Germinal center (tissue), 1 donor: ENCODE measurements around the gene ANO10.

ENCODE experiments used
- DNase-seq: peaks from one replicate; pipeline ENCODE4 v3.0.0; 2012; ENCODE audit warnings: mixed read lengths, low spot score

ANO10 gene

DNA sequence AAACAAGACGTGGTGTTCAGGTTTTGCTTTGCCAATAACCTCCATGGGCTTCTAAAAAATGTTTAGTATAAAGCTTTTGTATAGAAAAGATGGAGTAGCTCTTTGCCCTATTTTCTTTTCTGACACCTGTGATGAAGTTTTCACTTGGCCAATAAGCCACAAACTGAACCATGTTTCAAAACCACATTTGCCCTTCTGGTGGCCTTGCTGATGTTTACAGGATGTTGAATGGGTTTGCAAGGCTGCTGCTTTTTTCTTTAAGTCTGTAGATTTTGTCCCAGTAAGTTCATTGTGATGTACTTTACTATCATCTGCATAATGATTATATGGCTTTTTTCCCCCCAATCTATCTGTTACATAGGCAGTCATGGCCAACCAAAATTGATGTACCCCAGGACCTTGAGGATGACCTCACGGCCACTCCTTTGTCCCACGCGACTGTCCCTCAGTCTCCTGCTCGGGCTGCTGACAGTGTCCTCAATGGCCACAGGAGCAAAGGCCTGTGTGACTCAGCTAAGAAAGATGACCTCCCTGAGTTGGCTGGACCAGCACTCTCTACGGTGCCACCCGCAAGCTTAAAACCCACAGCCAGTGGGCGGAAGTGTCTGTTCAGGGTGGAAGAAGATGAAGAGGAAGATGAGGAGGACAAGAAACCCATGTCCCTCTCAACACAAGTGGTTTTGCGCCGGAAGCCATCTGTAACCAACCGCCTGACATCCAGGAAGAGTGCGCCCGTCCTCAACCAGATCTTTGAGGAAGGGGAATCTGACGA is 274.6 kb downstream of the ANO10 start:
- DNase-seq: no peak

GRCh38 chr3:43345877-43346276 is 275.9 kb downstream of the ANO10 start:
- DNase-seq: no peak

- no peak for DNase-seq
Observed at GRCh38 chr3:43345246-43345645, 276.6 kb downstream of the ANO10 start.

DNA sequence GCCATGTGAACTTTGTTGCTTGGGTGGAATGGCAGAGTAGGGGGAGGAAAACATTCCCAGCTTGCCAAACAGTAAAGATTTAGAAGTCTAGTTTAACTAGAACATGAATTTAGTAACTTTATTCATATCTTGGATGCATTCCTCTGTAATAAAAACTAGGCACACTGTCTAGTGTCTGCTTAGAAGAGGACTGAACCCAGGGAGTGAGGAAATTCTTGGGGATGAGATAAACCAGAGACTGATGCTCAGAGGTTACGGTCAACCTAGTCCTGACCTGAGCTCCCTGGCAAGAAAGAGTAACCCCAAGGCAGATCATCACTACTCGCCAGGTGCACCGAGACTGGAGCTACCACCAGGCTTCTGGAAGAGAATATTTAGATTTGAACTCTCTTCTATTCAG is 277.3 kb downstream of the ANO10 start:
- no peak for DNase-seq

GRCh38 chr3:43343815-43344214 is 278.0 kb downstream of the ANO10 start:
- DNase-seq: no peak

DNA sequence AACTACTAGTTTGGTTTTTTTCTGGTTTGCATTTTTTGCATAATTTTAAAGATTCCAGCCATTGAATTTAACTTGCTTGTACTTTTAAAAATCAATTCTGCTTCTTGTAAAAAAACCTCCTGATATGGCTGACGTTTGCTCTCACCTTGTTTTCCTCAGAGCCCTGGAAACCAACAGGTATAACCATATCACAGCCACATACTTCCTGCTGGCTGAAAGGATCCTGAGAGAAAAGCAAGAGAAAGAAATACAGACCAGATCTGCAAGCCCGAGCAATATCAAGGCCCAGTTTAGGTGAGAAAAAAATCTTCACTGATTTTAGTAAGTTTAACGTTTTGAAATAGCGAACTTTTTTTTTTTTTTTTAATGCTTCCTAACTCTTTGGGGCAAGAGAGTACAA is 278.6 kb downstream of the ANO10 start:
- no peak for DNase-seq

DNA sequence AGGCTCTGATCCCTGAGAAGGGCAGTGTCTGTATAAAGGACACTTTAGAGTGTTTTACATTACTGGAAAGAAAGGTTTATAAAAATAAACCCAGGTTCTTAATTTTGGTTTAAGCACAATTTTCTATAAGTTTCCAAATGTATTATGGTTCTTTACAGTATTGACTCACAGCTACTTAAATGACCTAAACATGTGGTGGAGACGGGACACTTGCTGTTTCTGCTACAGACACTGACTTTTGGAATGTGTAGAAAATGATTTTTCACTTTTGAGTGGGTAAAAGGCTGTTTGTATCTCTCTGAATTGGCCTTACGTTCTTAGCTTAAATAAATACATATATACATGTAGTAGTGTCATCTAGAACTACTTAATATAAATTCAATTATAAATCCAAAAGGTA is 280.0 kb downstream of the ANO10 start:
- DNase-seq: no peak

GRCh38 chr3:43340403-43340802 is 281.4 kb downstream of the ANO10 start:
- DNase-seq: no peak

- DNase-seq: no peak
Observed at GRCh38 chr3:43338295-43338694, 283.5 kb downstream of the ANO10 start.

DNA sequence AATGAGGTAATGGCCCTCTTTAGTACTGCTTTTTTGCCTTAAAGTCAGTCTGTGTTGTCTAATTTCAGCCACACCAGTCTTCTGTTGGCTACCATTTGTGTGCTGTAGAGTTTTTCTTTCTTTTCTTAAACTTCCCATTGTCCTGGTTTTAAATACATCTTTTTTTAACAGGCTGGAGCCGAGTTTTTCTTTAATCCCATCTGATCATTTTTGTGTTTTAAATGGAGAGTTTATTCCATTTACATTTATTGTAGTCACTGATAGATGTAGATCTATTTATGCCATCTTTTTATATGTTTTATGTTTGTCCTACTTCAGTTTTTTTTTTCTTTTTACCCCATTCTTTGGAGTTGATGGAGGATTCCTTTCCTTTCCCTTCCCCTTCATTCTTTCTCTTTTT is 286.0 kb downstream of the ANO10 start:
- DNase-seq: no peak

GRCh38 chr3:43334976-43335375 is 286.8 kb downstream of the ANO10 start:
- no peak for DNase-seq

DNA sequence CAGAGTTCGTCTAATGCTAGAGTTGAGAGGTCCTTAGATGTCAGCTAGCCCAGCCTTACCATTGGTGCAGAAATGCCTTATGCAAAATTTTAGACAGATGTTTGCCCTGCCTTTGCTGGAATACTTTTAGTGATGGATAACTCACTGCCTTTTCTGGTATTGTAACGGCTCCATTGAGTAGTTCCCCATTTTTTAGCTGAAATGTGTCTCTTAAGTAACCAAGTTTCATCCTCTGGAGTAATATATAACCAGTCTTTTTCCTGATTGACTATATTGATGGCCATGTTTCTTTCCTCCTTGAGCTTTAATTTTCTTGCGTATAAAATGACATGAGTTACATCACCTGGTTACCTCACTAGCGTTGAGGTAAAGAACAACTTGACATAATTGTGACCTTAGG is 290.4 kb downstream of the ANO10 start:
- no peak for DNase-seq

- DNase-seq: no peak
Observed at GRCh38 chr3:43330981-43331380, 290.8 kb downstream of the ANO10 start.

DNA sequence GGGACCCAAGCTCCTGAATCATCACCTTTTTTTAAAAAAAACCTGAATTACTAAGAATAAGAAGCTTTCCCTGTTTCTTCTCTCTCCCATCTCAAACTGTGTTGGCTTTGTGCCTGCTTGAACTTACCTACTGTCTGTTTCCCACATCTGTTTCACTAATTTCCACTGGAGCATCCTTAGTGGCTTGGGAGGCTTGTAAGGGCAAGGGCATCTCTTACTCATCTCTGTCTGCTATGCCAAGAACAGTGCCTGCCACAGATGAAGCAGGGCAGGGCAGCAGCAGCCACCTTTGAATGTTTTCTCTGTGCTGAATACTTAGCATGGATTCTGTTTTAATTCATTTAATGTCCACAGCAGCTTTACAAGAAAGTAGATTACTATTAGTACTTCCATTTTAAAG is 293.2 kb downstream of the ANO10 start:
- no peak for DNase-seq

DNA sequence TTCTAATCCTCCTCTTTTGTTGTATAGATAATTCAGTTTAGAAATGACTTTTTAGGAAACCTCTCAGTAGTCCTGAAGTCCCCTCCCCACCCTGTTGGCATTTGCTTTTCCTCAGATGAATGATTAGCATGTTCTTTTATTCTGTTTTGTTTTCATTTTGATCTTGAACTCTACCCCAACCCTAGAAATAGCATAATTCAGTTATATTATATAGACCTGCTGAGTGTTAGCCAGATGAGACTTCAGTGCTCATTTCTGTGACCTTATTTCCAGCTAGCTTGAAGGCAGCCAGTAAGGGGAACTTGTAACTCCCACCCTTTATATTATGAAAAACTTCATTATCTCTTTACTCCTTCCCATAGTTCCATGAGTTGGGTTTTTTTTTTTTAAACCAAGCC is 294.2 kb downstream of the ANO10 start:
- DNase-seq: no peak

- DNase-seq: no peak
Observed at GRCh38 chr3:43326891-43327581, 294.8 kb downstream of the ANO10 start.

DNA sequence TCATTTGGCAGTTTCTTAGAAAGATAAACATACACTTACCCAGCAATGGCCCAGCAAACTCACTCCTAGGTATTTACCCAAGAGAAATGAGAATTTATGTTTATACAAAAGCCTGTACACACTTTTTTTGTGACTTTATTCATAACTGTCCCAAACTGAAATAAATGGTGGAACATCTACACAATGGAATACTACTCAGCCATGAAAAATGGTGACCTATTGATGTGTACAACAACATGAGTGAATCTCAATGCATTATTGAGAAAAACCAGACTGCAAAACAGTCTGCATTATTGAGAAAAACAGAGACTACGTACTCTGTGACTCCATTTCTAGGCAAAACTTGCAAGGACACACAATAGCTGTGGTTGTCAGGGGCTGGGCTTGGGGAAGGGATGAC is 298.3 kb downstream of the ANO10 start:
- no peak for DNase-seq

- DNase-seq: no peak
Observed at GRCh38 chr3:43320288-43320687, 301.5 kb downstream of the ANO10 start.

GRCh38 chr3:43319794-43320193 is 302.0 kb downstream of the ANO10 start:
- no peak for DNase-seq

GRCh38 chr3:43319376-43319775 is 302.4 kb downstream of the ANO10 start:
- DNase-seq: no peak

DNA sequence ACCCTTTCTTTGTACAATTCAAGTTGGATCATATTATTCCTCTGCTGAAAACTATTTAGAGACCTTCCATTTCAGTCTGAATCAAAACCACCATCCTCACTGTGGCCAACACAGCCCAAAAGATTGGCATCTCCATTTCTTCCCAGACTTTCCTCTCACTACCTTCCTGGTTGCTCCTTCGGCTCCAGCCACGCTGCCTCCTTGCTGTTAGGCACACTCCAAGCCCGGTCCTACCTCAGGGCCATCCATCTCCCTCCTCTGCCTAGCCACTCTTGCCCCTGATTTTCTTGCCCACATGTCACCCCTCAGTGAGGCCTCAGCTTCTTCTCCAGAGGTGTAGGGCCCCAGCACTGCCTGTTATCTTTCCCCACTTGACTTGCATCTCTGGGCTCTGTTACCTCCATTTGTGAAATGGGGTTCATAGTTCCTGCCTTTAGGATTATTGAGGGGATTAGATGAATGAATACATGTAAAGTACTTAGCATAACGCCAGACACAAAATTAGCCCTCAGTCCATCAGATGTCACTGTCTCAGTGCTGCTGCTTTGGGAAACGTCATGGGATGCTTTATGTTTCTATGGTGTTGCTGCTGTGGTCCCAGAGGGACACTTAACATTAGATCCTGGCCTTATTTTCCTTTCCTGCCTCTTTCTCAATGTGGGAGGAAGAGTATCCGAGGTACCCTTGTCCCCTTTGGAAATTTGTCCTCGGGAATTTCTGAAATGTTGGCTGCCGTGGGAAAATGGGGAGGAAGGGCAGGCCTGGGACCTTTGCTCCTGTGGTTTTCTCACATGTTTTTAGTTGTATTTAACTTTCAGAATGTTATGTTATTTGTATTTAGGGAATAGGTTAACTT is 304.1 kb downstream of the ANO10 start:
- DNase-seq: no peak

DNA sequence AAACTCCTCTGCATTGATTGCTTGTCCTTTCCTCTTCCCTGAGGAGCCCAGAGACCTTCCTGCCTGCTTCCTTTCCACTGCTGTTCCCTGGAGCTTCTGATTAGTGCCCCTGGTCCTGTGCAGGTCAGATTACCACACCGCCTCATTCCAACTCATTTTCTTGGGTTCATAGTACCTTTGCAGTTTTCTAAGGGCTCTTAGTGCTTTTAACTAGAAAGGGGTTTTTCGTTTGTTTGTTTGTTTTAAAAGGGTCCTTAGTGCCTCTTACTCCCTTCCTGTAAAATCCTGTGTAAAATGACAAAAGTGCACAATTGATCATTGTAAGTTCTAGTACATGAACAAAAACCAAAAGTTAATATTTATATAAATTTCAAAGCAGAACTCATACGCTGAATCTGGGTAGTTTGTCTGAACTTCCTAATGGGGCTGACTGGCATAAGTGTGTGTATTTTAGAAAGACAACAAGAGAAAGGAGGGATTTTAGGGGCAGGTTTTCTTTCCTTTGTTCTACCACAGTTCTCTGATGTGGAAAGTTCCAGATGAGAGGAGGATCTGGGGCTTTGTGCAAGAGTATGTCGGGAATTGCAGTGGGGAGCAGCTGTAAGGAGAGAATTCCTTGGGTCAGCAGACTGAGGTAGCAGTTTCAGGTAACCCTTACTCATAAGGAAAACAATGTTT is 304.9 kb downstream of the ANO10 start:
- DNase-seq: no peak
